H1 (cell line): ENCODE results near the gene OLFM1. TPM values are rescaled to one million over a fixed set of nuclear protein-coding genes. Genes with fewer than 3 reads are reported as not detected.

Experiments
- BRCA1 ChIP-seq: IDR thresholded peaks from 2 replicates; pipeline ENCODE4 v1.6.1; 2012; ENCODE audit warnings: low read depth, low read length, improper control_type of control experiment
- JUND ChIP-seq: IDR thresholded peaks from 2 replicates; pipeline ENCODE4 v1.6.1; 2011; ENCODE audit warnings: mild to moderate bottlenecking, improper control_type of control experiment, low read length
- MAX ChIP-seq: IDR thresholded peaks from 2 replicates; pipeline ENCODE4 v1.6.1; 2012; ENCODE audit warnings: inconsistent platforms
- POLR2A ChIP-seq, 2 experiments: IDR thresholded peaks; 1 replicate in 1 of 2; 2 replicates in 1 of 2; pipeline ENCODE4 v1.6.1; 2011; ENCODE audit warnings: low read depth in 2 of 2, low read length in 2 of 2, mild to moderate bottlenecking in 2 of 2; ENCODE audit errors: control extremely low read depth in 1 of 2
- polyA plus RNA-seq, 7 experiments: library from polyadenylated mRNA; depleted of rRNA in 3 of 7; stranded (reverse) in 5 of 7; unstranded in 2 of 7; fragments of >200 nt in 5 of 7; fragments of 200-250 nt in 2 of 7; gene quantifications; 1 replicate in 5 of 7; 2 replicates in 1 of 7; 4 replicates in 1 of 7; pipeline versions ENCODE4 v1.2.1 to v1.2.3, GENCODE V29; 2011 to 2013; ENCODE audit warnings: missing spikeins in 2 of 7, mixed read lengths in 2 of 7
- total RNA-seq: library from RNA; stranded (reverse); fragmentation: NEBNext Ultra II Directional; extraction: Animal tissue kit (Norgen Biotek cat#: 25700); gene quantifications from 2 replicates; pipeline ENCODE4 v1.2.1, GENCODE V29; 2021
- TF ChIP-seq, protein P1 (sequence below): fragments of 300-600 bp; sonication (generic); IDR thresholded peaks from 2 replicates; pipeline ENCODE4 v1.7.1; 2012; ENCODE audit warnings: low read length, moderate library complexity, mild to moderate bottlenecking, inconsistent platforms; ENCODE audit not compliant: insufficient replicate concordance

OLFM1 gene
- total and polyA plus RNA-seq, 2 of the 8 experiments (the other 6 are each of a cell fraction or from before 2014, with no cell fraction given), result 53.0 to 53.4 TPM

DNA sequence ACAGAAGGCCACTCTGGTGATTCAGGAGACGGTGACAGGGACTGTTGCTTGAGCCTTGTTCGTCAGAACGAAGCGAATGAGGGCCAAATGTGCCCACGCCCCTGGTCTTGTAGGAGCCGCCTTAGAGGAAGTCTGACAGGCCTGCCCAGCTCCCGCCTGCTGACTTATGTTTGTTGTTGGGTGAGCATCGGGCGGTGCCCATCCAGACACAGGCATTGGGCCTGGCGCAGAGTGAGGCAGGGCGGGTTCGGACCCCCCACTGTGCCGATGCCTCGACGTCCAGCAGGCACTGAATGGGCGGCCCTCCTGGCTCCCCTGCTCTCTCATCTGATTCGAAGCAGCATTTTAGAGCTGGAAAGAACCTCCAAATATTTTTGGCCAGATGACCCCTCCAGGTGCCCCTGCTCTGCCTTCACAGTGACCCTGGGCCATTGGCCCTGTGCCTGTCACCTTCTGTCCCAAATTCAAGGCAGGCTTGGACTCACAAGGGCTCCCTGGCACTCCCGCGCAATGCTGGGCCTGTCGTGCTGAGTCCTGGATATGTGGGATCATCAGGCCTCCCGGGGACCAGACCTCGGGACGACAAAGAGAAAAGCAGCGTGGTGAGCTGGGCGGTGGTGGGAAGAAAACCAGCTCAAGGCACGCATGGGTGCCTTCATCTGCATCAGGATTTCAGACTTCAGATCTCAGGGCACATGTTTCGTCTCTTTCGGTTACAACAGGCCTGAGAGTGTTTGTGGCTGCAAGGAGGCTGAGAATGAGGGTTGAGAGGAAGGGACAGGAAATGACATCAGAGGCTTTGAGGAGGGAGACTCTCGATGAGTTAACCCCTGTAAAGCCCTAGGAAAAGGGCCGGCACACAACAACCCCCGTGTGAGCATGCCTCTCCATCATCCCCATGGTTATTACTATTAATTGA, 37.1 kb upstream of the OLFM1 start (continued):
- TF ChIP-seq, protein P1, sequence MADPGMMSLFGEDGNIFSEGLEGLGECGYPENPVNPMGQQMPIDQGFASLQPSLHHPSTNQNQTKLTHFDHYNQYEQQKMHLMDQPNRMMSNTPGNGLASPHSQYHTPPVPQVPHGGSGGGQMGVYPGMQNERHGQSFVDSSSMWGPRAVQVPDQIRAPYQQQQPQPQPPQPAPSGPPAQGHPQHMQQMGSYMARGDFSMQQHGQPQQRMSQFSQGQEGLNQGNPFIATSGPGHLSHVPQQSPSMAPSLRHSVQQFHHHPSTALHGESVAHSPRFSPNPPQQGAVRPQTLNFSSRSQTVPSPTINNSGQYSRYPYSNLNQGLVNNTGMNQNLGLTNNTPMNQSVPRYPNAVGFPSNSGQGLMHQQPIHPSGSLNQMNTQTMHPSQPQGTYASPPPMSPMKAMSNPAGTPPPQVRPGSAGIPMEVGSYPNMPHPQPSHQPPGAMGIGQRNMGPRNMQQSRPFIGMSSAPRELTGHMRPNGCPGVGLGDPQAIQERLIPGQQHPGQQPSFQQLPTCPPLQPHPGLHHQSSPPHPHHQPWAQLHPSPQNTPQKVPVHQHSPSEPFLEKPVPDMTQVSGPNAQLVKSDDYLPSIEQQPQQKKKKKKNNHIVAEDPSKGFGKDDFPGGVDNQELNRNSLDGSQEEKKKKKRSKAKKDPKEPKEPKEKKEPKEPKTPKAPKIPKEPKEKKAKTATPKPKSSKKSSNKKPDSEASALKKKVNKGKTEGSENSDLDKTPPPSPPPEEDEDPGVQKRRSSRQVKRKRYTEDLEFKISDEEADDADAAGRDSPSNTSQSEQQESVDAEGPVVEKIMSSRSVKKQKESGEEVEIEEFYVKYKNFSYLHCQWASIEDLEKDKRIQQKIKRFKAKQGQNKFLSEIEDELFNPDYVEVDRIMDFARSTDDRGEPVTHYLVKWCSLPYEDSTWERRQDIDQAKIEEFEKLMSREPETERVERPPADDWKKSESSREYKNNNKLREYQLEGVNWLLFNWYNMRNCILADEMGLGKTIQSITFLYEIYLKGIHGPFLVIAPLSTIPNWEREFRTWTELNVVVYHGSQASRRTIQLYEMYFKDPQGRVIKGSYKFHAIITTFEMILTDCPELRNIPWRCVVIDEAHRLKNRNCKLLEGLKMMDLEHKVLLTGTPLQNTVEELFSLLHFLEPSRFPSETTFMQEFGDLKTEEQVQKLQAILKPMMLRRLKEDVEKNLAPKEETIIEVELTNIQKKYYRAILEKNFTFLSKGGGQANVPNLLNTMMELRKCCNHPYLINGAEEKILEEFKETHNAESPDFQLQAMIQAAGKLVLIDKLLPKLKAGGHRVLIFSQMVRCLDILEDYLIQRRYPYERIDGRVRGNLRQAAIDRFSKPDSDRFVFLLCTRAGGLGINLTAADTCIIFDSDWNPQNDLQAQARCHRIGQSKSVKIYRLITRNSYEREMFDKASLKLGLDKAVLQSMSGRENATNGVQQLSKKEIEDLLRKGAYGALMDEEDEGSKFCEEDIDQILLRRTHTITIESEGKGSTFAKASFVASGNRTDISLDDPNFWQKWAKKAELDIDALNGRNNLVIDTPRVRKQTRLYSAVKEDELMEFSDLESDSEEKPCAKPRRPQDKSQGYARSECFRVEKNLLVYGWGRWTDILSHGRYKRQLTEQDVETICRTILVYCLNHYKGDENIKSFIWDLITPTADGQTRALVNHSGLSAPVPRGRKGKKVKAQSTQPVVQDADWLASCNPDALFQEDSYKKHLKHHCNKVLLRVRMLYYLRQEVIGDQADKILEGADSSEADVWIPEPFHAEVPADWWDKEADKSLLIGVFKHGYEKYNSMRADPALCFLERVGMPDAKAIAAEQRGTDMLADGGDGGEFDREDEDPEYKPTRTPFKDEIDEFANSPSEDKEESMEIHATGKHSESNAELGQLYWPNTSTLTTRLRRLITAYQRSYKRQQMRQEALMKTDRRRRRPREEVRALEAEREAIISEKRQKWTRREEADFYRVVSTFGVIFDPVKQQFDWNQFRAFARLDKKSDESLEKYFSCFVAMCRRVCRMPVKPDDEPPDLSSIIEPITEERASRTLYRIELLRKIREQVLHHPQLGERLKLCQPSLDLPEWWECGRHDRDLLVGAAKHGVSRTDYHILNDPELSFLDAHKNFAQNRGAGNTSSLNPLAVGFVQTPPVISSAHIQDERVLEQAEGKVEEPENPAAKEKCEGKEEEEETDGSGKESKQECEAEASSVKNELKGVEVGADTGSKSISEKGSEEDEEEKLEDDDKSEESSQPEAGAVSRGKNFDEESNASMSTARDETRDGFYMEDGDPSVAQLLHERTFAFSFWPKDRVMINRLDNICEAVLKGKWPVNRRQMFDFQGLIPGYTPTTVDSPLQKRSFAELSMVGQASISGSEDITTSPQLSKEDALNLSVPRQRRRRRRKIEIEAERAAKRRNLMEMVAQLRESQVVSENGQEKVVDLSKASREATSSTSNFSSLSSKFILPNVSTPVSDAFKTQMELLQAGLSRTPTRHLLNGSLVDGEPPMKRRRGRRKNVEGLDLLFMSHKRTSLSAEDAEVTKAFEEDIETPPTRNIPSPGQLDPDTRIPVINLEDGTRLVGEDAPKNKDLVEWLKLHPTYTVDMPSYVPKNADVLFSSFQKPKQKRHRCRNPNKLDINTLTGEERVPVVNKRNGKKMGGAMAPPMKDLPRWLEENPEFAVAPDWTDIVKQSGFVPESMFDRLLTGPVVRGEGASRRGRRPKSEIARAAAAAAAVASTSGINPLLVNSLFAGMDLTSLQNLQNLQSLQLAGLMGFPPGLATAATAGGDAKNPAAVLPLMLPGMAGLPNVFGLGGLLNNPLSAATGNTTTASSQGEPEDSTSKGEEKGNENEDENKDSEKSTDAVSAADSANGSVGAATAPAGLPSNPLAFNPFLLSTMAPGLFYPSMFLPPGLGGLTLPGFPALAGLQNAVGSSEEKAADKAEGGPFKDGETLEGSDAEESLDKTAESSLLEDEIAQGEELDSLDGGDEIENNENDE, result no peak
- no peak for TF ChIP-seq POLR2A (IDR thresholded peaks at IDR 0.05; ENCODE audit: control extremely low read depth in 1 of 2, low read depth in 2 of 2, low read length in 2 of 2)
- TF ChIP-seq JUND, result no peak
- no peak for TF ChIP-seq BRCA1
- no peak for TF ChIP-seq MAX
